SK-MEL-5 (cell line): Measurements from ENCODE around the gene SCG5. TPM values are rescaled to one million over a fixed set of nuclear protein-coding genes. Genes with fewer than 3 reads are reported as not detected.
A peak's percentile ranks its signal among the peaks of the same experiment; 100 is the strongest.

ENCODE experiments used
- DNase-seq: peaks from one replicate; pipeline ENCODE4 v3.0.0-alpha.2; 2016; ENCODE audit warnings: low read depth, low spot score
- in situ Hi-C: cut with HindIII; loops from 2 replicates; pipeline ENCODE4 v1.10.0; 2016; ENCODE audit warnings: low sequenced_read_pairs, high pct_unique_total_duplicates, low pct_unique_long_range_greater_than_20kb
- small RNA-seq, 2 experiments: library from RNA; depleted of rRNA; stranded (forward); fragments of <200 nt; gene quantifications; one replicate each; pipeline ENCODE3, GENCODE V24; 2014
- total RNA-seq: library from RNA; depleted of rRNA; stranded (reverse); fragments of >200 nt; shearing (Covaris generic); gene quantifications from 2 replicates; pipeline ENCODE4 v1.2.3, GENCODE V29; 2014; rRNA removed

SCG5 gene
- total RNA-seq, 1 experiment from 2014 or later = not detected

DNA sequence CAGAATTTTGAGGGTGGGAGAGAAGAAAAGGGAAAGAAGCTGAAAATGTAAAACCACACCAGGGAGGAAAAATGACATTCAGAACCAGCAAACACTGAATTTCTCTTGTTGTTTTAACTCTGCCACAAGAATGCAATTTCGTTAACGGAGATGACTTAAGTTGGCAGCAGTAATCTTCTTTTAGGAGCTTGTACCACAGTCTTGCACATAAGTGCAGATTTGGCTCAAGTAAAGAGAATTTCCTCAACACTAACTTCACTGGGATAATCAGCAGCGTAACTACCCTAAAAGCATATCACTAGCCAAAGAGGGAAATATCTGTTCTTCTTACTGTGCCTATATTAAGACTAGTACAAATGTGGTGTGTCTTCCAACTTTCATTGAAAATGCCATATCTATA, 91.8 kb downstream of the SCG5 start:
- DNase-seq = no peak
- in situ Hi-C loops = no loop called here

DNA sequence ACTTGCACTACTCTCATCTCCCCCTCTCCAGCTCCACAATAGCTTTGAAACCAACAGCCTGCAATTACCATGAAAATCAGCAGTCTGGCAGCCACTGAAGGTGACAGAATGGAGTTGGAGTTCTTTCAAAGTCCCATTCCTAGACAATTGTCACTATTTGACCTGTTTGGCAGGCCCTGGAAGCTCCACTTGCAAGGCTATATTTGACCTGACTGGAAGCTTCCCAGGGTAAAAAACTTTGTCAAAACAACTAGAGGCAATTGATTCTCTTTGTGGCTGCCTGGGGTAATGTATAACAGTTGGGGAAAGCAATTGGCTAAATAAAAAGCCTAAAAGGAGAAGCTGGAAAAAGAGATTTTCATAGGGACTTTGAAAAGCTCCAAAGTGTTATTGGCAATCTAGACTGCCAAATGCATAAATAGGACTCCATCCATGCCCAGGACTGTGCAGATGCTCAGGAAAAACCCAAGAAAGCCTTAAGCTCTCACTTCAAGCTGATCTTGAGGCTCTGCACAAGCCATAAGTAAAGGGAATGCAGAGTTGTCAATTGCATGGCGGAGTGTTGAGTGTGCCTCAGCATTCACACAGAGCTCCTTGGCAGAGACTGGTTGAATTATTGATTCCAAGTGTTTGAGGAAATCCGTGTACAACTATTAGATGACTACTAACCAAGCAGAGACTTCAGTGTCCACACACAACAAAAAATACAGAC, 94.6 kb downstream of the SCG5 start:
- in situ Hi-C loops = no loop called here
- no peak for DNase-seq

DNA sequence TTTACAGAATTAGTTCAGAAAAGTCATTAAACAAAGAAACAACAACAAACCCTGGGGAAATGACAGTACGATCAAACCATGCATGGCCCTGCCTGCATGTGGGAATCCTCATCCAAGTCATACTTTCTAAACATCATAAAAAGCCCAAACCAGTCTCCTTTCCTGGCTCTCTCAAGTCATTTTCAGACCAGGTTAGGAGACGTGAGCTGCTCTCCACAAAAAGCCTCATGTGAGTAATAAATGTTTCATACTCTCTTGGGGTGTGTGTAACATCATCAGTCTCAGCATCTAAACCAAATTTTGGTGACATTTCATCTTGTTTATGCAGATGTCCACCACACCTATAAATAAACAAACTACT, 95.2 kb downstream of the SCG5 start:
- DNase-seq = no peak
- in situ Hi-C loops = no loop called here

DNA sequence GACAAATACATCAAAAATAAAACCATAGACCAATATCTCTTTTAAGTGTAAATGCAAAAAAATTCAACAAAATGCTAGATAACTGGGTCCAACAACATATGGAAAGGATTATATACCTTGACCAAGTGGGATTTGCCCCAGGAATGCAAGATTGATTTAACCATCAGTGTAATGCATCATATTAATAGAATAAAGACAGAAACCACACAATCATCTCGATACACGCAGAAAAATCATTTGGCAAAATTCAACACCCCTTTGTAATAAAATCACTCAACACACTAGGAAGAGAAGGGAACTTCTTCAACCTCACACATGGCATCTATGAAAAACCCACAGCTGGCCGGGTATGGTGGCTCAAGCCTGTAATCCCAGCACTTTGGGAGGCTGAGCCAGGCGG, 95.8 kb downstream of the SCG5 start:
- in situ Hi-C loops = no loop called here
- DNase-seq = no peak

DNA sequence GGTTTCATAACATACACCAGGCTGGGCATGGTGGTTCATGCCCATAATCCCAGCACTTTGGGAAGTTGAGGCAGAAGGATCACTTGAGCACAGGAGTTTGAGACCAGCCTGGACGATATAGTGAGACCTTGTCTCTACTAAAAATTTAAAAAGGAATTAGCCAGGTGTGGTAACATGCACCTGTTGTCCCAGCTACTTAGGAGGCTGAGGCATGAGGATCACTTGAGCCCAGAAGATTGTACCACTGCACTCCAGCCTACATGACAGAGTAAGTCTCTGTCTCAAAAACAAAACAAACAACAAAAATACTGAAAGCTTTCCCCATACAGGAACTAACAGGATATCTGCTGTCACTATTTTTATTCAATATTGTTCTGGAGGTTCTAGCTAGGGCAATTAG, 97.2 kb downstream of the SCG5 start:
- no peak for DNase-seq
- in situ Hi-C loops = no loop called here

DNA sequence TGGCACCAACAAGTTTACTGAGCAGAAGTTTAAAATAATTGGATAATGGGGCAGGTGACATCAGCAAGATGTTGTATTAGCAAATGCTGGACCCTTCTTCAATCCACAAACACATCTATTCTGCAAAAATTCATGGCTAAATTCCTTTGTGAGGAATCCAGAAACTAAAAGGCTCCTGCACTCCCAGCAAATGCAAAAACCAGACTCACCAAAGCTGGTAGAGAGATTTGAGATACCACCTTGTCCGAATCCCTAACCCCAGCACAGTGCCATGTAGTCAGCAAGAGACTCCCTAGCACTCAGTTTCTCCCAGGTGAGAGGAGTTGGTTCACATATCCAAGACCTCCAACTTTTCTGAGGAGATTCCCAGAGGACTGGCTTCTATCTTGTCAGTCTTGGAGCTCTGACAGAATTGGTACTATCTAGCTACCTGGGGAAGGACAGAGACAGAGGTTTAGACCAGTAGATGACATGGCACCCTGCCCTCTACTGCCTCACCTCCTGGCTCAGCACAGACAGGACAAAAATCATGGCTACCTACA, 98.1 kb downstream of the SCG5 start:
- DNase-seq = no peak
- in situ Hi-C loops = no loop called here

DNA sequence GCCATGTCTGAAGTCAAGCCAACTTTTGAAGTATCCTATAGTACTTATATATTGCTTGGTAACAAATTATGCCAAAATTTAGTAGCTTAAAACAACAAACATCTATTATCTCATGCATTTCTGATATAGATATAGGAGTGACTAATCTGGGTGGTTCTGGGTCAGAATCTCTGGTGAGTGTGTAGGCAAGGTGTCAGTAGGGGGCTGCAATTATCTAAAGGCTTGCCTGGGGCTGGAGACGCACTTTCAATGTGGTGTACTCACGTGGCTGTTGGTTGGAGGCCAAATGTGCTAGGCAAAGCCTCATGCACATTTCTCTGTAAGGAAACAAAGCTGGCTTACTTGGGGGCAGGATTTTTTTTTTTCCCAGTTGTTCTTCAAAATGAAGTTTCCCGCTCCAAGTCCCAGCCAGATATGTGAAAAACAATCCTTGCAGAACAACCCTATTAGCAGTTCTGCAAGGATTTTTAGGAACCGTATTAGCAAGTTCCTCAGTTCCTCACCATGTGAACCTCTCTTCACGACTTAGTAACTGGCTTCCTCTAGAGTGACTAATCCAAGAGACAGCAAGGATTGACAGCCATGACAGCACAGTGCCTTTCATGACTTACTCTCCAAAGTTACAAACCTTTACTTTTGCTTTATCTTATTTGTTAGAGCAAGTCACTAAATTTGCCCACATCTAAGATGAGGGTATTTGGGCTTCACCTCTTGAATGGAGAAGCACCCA, 102.1 kb downstream of the SCG5 start:
- in situ Hi-C loops = no loop called here
- peak; percentile 71 for DNase-seq

DNA sequence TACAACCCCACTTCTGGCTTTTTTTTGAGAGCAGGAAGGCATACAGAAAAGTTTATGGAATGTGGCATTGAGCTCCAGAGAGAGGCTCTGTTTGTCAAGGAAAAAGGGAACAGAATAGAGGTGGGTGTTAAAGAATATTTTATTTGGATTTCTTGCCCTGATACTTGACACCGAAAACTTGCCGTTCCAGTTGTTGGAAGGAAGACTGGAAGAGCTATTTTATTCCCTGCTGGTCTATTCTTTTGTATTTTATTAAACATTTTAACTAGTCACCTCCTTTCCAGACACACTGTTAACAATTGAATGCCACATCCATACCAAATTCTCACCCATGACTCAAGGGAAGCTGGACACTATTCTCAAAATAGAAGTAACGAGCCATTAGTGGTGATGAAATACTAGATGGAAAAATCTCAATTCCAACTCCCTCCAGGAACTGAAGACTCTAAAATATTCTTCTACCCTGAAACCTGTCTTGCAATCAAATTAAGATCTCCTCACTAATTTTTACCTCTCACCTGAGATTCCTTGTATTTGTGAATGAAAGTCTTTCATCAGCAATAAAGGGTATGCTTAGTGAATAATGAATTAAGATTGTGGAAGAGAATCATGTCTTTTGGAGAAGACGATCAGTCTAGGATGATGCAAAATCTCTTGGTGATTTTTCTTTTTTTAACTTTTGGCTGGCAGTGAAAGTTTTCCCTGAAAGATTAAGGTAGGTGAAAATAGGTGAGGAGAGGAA, 104.8 kb downstream of the SCG5 start:
- in situ Hi-C loops = no loop called here
- DNase-seq = no peak

Small RNA genes within 50 kb of the gene (small RNA-seq; reads per million reads assigned to genes)
- 0 reads per million in 2 experiments for gene RN7SL286P

Other genes with a start within 250 kb of the SCG5 start
- gene GOLGA8K, start 238.4 kb upstream of the SCG5 start, total RNA-seq = 0.13 and 0.40 TPM in 2 replicates
- not detected in 2 replicates for gene GOLGA8O, start 186.1 kb upstream of the SCG5 start, total RNA-seq
- 0.16 and 0.29 TPM in 2 replicates for gene GOLGA8N, start 48.3 kb upstream of the SCG5 start, total RNA-seq
- 17.7 and 27.0 TPM in 2 replicates for gene ARHGAP11A, start 26.2 kb upstream of the SCG5 start, total RNA-seq
- gene GREM1, start 76.3 kb downstream of the SCG5 start, total RNA-seq = under 0.01 TPM in 1 of 2 replicates, not detected in the other